ENCODE measurements around the gene ARSB. TPM values are rescaled to one million over a fixed set of nuclear protein-coding genes. Genes with fewer than 3 reads are reported as not detected.

ARSB gene
- total and polyA plus RNA-seq, 2 experiments from 2014 or later = 30.1 to 43.7 TPM

GRCh38 chr5:79005936-79006631 lies 21.0 kb upstream of the ARSB start:
- Histone ChIP-seq H3K4me1 (ENCODE audit: insufficient read depth) (peaks cover 14% of the 10 kb centered on the region), H3F3A (ENCODE audit: insufficient read depth) (peaks cover 15% of the 10 kb centered on the region; the same call in 1 of the 2 replicates), H2AFZ (no peak overlapping the region), H3K4me3 (no peak overlapping the region), H3K9me2 (ENCODE audit: insufficient read depth) (no peaks in the 10 kb centered on the region), H3K27ac (no peak overlapping the region), H3K9me3 (ENCODE audit: low read depth) (no peaks in the 10 kb centered on the region), H3K9ac (no peak overlapping the region), H3K79me2 (ENCODE audit: insufficient read depth) (no peaks in the 10 kb centered on the region), H4K20me1 (ENCODE audit: insufficient read depth) (no peaks in the 10 kb centered on the region), H3K27me3 (replicated peaks; ENCODE audit: insufficient read depth) (no peaks in the 10 kb centered on the region), H3K36me3 (ENCODE audit: low read depth) (no peaks in the 10 kb centered on the region), H3K4me2 (ENCODE audit: unreplicated experiment) (no peak overlapping the region)
- WGBS, 2 experiments (ENCODE audit: low coverage in 1 of 2, low lambda C conversion rate in 2 of 2, missing lambda C conversion rate in 2 of 2) = 85 to 88% methylated on average over 6 of the region's 6 CpGs
- no peak for DNase-seq
- in situ Hi-C loops (cut with MboI) = no loop called here
- TF ChIP-seq EZH2phosphoT487 (IDR thresholded peaks at IDR 0.05; ENCODE audit: insufficient read depth, low read depth) (no peak), EZH2 (IDR thresholded peaks at IDR 0.05; ENCODE audit: insufficient read depth, poor library complexity, severe bottlenecking) (no peak)

- Histone ChIP-seq H3K4me1 (ENCODE audit: insufficient read depth) (peaks cover 14% of the 10 kb centered on the region), H3K4me3 (no peak overlapping the region), H3K27ac (no peak overlapping the region), H3K4me2 (ENCODE audit: unreplicated experiment) (no peak overlapping the region), H3K9me3 (ENCODE audit: low read depth) (no peaks in the 10 kb centered on the region), H3K27me3 (replicated peaks; ENCODE audit: insufficient read depth) (no peaks in the 10 kb centered on the region), H3K9ac (no peak overlapping the region), H3K36me3 (ENCODE audit: low read depth) (no peaks in the 10 kb centered on the region), H3K9me2 (ENCODE audit: insufficient read depth) (no peaks in the 10 kb centered on the region), H3F3A (ENCODE audit: insufficient read depth) (0 out of 2 replicates have a peak, but pooled peaks cover 8% of the 10 kb centered on the region), H2AFZ (no peak overlapping the region), H4K20me1 (ENCODE audit: insufficient read depth) (no peaks in the 10 kb centered on the region), H3K79me2 (ENCODE audit: insufficient read depth) (no peaks in the 10 kb centered on the region)
- TF ChIP-seq EZH2 (IDR thresholded peaks at IDR 0.05; ENCODE audit: insufficient read depth, poor library complexity, severe bottlenecking) (no peak), EZH2phosphoT487 (IDR thresholded peaks at IDR 0.05; ENCODE audit: insufficient read depth, low read depth) (no peak)
- in situ Hi-C loops (cut with MboI) = no loop called here
- no peak for DNase-seq
- 28 to 36% methylated on average over 4 of the region's 4 CpGs for WGBS, 2 experiments (ENCODE audit: low coverage in 1 of 2, low lambda C conversion rate in 2 of 2, missing lambda C conversion rate in 2 of 2)
These were observed 20.0 kb upstream of the ARSB start for GRCh38 chr5:79005151-79005550.

GRCh38 chr5:79002374-79002773 lies 17.3 kb upstream of the ARSB start:
- no peaks in the 10 kb centered on the region for H3K9me3 ChIP-seq (ENCODE audit: low read depth)
- H3K27ac ChIP-seq = peak overlapping the region; percentile 32; the same call in 1 of the 2 replicates
- peak overlapping the region; percentile 29 for H3K4me2 ChIP-seq (ENCODE audit: unreplicated experiment)
- TF ChIP-seq EZH2phosphoT487 (IDR thresholded peaks at IDR 0.05; ENCODE audit: insufficient read depth, low read depth) = no peak
- no peak for TF ChIP-seq EZH2 (IDR thresholded peaks at IDR 0.05; ENCODE audit: insufficient read depth, poor library complexity, severe bottlenecking)
- 0 out of 2 replicates have a peak, but pooled peaks cover 8% of the 10 kb centered on the region for H3F3A ChIP-seq (ENCODE audit: insufficient read depth)
- H4K20me1 ChIP-seq (ENCODE audit: insufficient read depth) = no peaks in the 10 kb centered on the region
- no peak overlapping the region for H3K4me3 ChIP-seq
- no peak for DNase-seq
- H2AFZ ChIP-seq = peak overlapping the region; percentile 52; the same call in 1 of the 2 replicates
- no peaks in the 10 kb centered on the region for H3K36me3 ChIP-seq (ENCODE audit: low read depth)
- peaks cover 14% of the 10 kb centered on the region for H3K4me1 ChIP-seq (ENCODE audit: insufficient read depth)
- no peaks in the 10 kb centered on the region for H3K79me2 ChIP-seq (ENCODE audit: insufficient read depth)
- H3K27me3 ChIP-seq (replicated peaks; ENCODE audit: insufficient read depth) = no peaks in the 10 kb centered on the region
- H3K9ac ChIP-seq = no peak overlapping the region
- 84 to 100% methylated on average over 1 of the region's 1 CpG for WGBS, 2 experiments (ENCODE audit: low coverage in 1 of 2, low lambda C conversion rate in 2 of 2, missing lambda C conversion rate in 2 of 2)
- in situ Hi-C loops (cut with MboI) = no loop called here
- H3K9me2 ChIP-seq (ENCODE audit: insufficient read depth) = no peaks in the 10 kb centered on the region

GRCh38 chr5:79001471-79001870 lies 16.4 kb upstream of the ARSB start:
- in situ Hi-C loops (cut with MboI) = no loop called here
- peaks cover 14% of the 10 kb centered on the region for H3K4me1 ChIP-seq (ENCODE audit: insufficient read depth)
- H3K4me2 ChIP-seq (ENCODE audit: unreplicated experiment) = peak overlapping the region; percentile 29
- TF ChIP-seq EZH2 (IDR thresholded peaks at IDR 0.05; ENCODE audit: insufficient read depth, poor library complexity, severe bottlenecking) (no peak), EZH2phosphoT487 (IDR thresholded peaks at IDR 0.05; ENCODE audit: insufficient read depth, low read depth) (no peak)
- peak overlapping the region; percentile 52 for H2AFZ ChIP-seq
- H3K27me3 ChIP-seq (replicated peaks; ENCODE audit: insufficient read depth) = no peaks in the 10 kb centered on the region
- H3K27ac ChIP-seq = peak overlapping the region; percentile 32
- 0 out of 2 replicates have a peak overlapping the region, but pooled peaks have one; percentile 3 for H3K9ac ChIP-seq
- H3K36me3 ChIP-seq (ENCODE audit: low read depth) = no peaks in the 10 kb centered on the region
- H3K9me3 ChIP-seq (ENCODE audit: low read depth) = no peaks in the 10 kb centered on the region
- no peaks in the 10 kb centered on the region for H3K9me2 ChIP-seq (ENCODE audit: insufficient read depth)
- no peaks in the 10 kb centered on the region for H4K20me1 ChIP-seq (ENCODE audit: insufficient read depth)
- no peak overlapping the region for H3K4me3 ChIP-seq
- peak; percentile 26 for DNase-seq
- H3K79me2 ChIP-seq (ENCODE audit: insufficient read depth) = no peaks in the 10 kb centered on the region
- H3F3A ChIP-seq (ENCODE audit: insufficient read depth) = 0 out of 2 replicates have a peak, but pooled peaks cover 8% of the 10 kb centered on the region
